HEK293 (cell line): Measurements from ENCODE around the gene KCTD18.

Experiments
- CTCF ChIA-PET: fragments of 350-600 bp; formaldehyde crosslinking; extraction: SDS; loops from one replicate; lab custom pipeline; 2021; ENCODE audit warnings: antibody characterized with exemption; lab: Yijun Ruan, JAX
- POLR2A ChIA-PET: fragments of 300-600 bp; formaldehyde crosslinking; extraction: SDS; loops from one replicate; lab custom pipeline; 2020; ENCODE audit warnings: antibody characterized with exemption, inconsistent platforms; lab: Yijun Ruan, JAX
- H3K27ac ChIP-seq: fragments of 200-500 bp; sonication (Bioruptor generic); 2 replicates; pipeline ENCODE4 v1.5.1; 2014; ENCODE audit warnings: low read depth, low read length, control low read depth, inconsistent platforms; ENCODE audit errors: extremely low read depth
- H3K36me3 ChIP-seq, 2 experiments: fragments of 200-500 bp in 1 of 2; sonication (Bioruptor generic) in 1 of 2; 1 replicate in 1 of 2; 2 replicates in 1 of 2; pipeline ENCODE4 v1.5.1; 2014 to 2017; ENCODE audit warnings: inconsistent platforms in 2 of 2, low read length in 2 of 2; ENCODE audit not compliant: control insufficient read depth in 2 of 2, insufficient read depth in 1 of 2
- H3K4me1 ChIP-seq: fragments of 200-500 bp; sonication (Bioruptor generic); 2 replicates; pipeline ENCODE4 v1.5.1; 2014; ENCODE audit warnings: mild to moderate bottlenecking, low read length, inconsistent platforms; ENCODE audit not compliant: control insufficient read depth, insufficient read depth
- H3K4me3 ChIP-seq: 2 replicates; pipeline ENCODE4 v1.5.1; 2011; ENCODE audit warnings: low read depth, mild to moderate bottlenecking, control low read depth, low read length, moderate library complexity
- H3K9me3 ChIP-seq: fragments of 200-500 bp; sonication (Bioruptor generic); 2 replicates; pipeline ENCODE4 v1.5.1; 2014; ENCODE audit warnings: low read depth, low read length, inconsistent platforms; ENCODE audit not compliant: control insufficient read depth, insufficient read depth
- GLIS1 ChIP-seq: fragments of 450-650 bp; formaldehyde crosslinking; IDR thresholded peaks from 2 replicates; pipeline ENCODE4 v1.5.1; 2016; ENCODE audit warnings: missing biosample characterization, missing genetic modification characterization
- YY1 ChIP-seq: fragments of 450-650 bp; formaldehyde crosslinking; IDR thresholded peaks from 2 replicates; pipeline ENCODE4 v1.5.1; 2018; ENCODE audit warnings: missing biosample characterization, missing genetic modification characterization
- ZBTB17 ChIP-seq: fragments of 450-650 bp; formaldehyde crosslinking; IDR thresholded peaks from 2 replicates; pipeline ENCODE4 v1.5.1; 2016; ENCODE audit warnings: missing biosample characterization, missing genetic modification characterization
- ZBTB21 ChIP-seq: fragments of 450-650 bp; formaldehyde crosslinking; IDR thresholded peaks from 2 replicates; pipeline ENCODE4 v1.5.1; 2017; ENCODE audit warnings: missing biosample characterization, missing genetic modification characterization
- ZBTB48 ChIP-seq: fragments of 450-650 bp; formaldehyde crosslinking; IDR thresholded peaks from 2 replicates; pipeline ENCODE4 v1.5.1; 2016; ENCODE audit warnings: missing biosample characterization, missing genetic modification characterization
- ZEB2 ChIP-seq: fragments of 450-650 bp; formaldehyde crosslinking; IDR thresholded peaks from 2 replicates; pipeline ENCODE4 v1.5.1; 2016; ENCODE audit warnings: missing biosample characterization, missing genetic modification characterization
- ZNF112 ChIP-seq: fragments of 450-650 bp; formaldehyde crosslinking; IDR thresholded peaks from 2 replicates; pipeline ENCODE4 v1.5.0; 2017; ENCODE audit warnings: missing biosample characterization, missing genetic modification characterization
- ZNF140 ChIP-seq: fragments of 450-650 bp; formaldehyde crosslinking; IDR thresholded peaks from 2 replicates; pipeline ENCODE4 v1.5.1; 2016; ENCODE audit warnings: missing biosample characterization, missing genetic modification characterization
- ZNF16 ChIP-seq: fragments of 450-650 bp; formaldehyde crosslinking; IDR thresholded peaks from 2 replicates; pipeline ENCODE4 v1.5.1; 2016; ENCODE audit warnings: low read depth, missing biosample characterization, missing genetic modification characterization
- ZNF211 ChIP-seq: fragments of 450-650 bp; formaldehyde crosslinking; IDR thresholded peaks from 2 replicates; pipeline ENCODE4 v1.5.1; 2016; ENCODE audit warnings: low read depth, missing biosample characterization, missing genetic modification characterization
- ZNF214 ChIP-seq: fragments of 450-650 bp; formaldehyde crosslinking; IDR thresholded peaks from 2 replicates; pipeline ENCODE4 v1.5.1; 2017; ENCODE audit warnings: missing biosample characterization, mild to moderate bottlenecking, missing genetic modification characterization, borderline replicate concordance
- ZNF221 ChIP-seq: fragments of 450-650 bp; formaldehyde crosslinking; IDR thresholded peaks from 2 replicates; pipeline ENCODE4 v1.5.1; 2017; ENCODE audit warnings: missing biosample characterization, missing genetic modification characterization, borderline replicate concordance
- ZNF501 ChIP-seq: fragments of 450-650 bp; formaldehyde crosslinking; IDR thresholded peaks from 2 replicates; pipeline ENCODE4 v1.5.1; 2016; ENCODE audit warnings: missing biosample characterization, missing genetic modification characterization
- ZNF664 ChIP-seq: fragments of 450-650 bp; formaldehyde crosslinking; IDR thresholded peaks from 2 replicates; pipeline ENCODE4 v1.5.1; 2016; ENCODE audit warnings: missing biosample characterization, missing genetic modification characterization
- TF ChIP-seq, protein P1 (sequence below): fragments of 450-650 bp; formaldehyde crosslinking; IDR thresholded peaks from 2 replicates; pipeline ENCODE4 v1.5.1; 2016; ENCODE audit warnings: missing biosample characterization, missing genetic modification characterization
- TF ChIP-seq, protein P2 (sequence below): fragments of 450-650 bp; formaldehyde crosslinking; IDR thresholded peaks from 2 replicates; pipeline ENCODE4 v1.5.1; 2016; ENCODE audit warnings: missing biosample characterization, missing genetic modification characterization
- TF ChIP-seq, protein P3 (sequence below): fragments of 450-650 bp; formaldehyde crosslinking; IDR thresholded peaks from 2 replicates; pipeline ENCODE4 v1.5.1; 2016; ENCODE audit warnings: missing biosample characterization, missing genetic modification characterization, borderline replicate concordance
- TF ChIP-seq, protein P4 (sequence below): sonication (generic); formaldehyde crosslinking; IDR thresholded peaks from 2 replicates; pipeline ENCODE4 v1.8.1; 2022; ENCODE audit warnings: mild to moderate bottlenecking, moderate library complexity, missing genetic modification reagents

KCTD18 gene

DNA sequence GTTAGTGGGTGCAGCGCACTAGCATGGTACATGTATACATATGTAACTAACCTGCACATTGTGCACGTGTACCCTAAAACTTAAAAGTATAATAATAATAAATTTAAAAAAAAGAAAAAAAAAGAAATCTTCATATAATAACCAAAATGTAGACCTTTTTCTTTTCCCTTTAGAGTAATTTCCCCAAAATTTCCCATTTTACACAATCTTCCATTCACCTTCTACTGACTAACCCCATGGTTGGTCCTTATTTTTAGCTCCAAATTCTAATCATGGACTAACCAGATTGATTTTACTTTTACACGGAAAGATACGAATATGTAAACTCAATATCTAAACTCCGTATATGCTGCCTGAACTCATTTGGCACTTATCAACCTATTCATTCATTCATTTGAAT is 7.7 kb downstream of the KCTD18 start (continued):
- TF ChIP-seq ZBTB21 (tag by site-specific recombination): no peak
- TF ChIP-seq, protein P1, sequence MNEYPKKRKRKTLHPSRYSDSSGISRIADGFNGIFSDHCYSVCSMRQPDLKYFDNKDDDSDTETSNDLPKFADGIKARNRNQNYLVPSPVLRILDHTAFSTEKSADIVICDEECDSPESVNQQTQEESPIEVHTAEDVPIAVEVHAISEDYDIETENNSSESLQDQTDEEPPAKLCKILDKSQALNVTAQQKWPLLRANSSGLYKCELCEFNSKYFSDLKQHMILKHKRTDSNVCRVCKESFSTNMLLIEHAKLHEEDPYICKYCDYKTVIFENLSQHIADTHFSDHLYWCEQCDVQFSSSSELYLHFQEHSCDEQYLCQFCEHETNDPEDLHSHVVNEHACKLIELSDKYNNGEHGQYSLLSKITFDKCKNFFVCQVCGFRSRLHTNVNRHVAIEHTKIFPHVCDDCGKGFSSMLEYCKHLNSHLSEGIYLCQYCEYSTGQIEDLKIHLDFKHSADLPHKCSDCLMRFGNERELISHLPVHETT (tag by site-specific recombination): no peak

DNA sequence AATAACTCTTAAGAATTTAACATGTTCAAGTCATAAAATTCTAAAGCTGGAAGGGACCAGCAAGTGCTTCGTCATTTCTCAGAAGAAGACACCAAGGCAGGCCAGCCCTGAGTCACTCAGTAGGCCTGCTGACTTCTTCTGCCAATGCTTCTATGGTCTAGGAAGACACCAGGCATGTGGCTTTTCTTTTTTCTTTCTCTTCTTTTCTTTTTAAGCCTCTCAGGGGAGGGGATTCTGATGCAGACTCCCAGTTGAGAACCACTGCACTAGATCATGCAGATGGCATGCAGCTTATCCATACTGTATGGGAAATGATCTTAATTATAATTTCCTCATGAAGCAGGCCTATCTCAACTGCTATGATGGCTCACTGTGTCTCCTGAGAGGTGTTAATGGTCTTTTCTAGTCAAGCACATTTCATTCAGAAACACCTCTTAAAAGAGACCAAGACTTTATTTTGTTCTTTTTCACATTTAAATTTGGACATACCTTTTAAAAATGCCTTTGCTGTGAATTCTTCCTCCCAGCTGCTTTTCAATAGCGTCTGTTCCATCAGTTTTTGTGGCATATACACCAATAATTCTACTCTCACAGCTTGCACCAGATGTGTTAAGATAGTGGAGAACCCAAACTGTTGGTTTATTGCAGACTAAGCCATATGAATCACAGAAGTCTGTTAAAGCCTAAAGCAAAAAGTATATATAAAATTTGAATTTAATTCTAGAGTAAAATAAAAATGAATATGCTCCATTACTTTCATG is 11.3 kb downstream of the KCTD18 start:
- H3K9me3 ChIP-seq: no peaks in the 10 kb centered on the region
- TF ChIP-seq, protein P2, sequence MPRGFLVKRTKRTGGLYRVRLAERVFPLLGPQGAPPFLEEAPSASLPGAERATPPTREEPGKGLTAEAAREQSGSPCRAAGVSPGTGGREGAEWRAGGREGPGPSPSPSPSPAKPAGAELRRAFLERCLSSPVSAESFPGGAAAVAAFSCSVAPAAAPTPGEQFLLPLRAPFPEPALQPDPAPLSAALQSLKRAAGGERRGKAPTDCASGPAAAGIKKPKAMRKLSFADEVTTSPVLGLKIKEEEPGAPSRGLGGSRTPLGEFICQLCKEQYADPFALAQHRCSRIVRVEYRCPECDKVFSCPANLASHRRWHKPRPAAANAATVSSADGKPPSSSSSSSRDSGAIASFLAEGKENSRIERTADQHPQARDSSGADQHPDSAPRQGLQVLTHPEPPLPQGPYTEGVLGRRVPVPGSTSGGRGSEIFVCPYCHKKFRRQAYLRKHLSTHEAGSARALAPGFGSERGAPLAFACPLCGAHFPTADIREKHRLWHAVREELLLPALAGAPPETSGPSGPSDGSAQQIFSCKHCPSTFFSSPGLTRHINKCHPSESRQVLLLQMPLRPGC (tag by site-specific recombination): no peak
- TF ChIP-seq YY1 (tag by site-specific recombination) (no peak), ZBTB21 (tag by site-specific recombination) (no peak), ZNF501 (tag by site-specific recombination) (no peak), ZNF112 (tag by site-specific recombination) (no peak), ZNF214 (tag by site-specific recombination) (no peak), ZNF221 (tag by site-specific recombination) (no peak), ZBTB48 (no peak), ZNF140 (no peak), ZNF16 (tag by site-specific recombination) (no peak), ZEB2 (tag by site-specific recombination) (no peak), ZNF211 (tag by site-specific recombination) (no peak), GLIS1 (tag by site-specific recombination) (no peak), ZNF664 (no peak), ZBTB17 (tag by site-specific recombination) (no peak)
- TF ChIP-seq, protein P3, sequence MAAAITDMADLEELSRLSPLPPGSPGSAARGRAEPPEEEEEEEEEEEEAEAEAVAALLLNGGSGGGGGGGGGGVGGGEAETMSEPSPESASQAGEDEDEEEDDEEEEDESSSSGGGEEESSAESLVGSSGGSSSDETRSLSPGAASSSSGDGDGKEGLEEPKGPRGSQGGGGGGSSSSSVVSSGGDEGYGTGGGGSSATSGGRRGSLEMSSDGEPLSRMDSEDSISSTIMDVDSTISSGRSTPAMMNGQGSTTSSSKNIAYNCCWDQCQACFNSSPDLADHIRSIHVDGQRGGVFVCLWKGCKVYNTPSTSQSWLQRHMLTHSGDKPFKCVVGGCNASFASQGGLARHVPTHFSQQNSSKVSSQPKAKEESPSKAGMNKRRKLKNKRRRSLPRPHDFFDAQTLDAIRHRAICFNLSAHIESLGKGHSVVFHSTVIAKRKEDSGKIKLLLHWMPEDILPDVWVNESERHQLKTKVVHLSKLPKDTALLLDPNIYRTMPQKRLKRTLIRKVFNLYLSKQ (tag by site-specific recombination): no peak
- TF ChIP-seq, protein P4, sequence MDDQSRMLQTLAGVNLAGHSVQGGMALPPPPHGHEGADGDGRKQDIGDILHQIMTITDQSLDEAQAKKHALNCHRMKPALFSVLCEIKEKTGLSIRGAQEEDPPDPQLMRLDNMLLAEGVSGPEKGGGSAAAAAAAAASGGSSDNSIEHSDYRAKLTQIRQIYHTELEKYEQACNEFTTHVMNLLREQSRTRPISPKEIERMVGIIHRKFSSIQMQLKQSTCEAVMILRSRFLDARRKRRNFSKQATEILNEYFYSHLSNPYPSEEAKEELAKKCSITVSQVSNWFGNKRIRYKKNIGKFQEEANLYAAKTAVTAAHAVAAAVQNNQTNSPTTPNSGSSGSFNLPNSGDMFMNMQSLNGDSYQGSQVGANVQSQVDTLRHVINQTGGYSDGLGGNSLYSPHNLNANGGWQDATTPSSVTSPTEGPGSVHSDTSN (CRISPR knock-in tag): no peak
- TF ChIP-seq, all 188 proteins: peak for 0
- Histone ChIP-seq H3K27ac (no peak overlapping the region), H3K4me3 (no peak overlapping the region), H3K36me3 (peaks cover 23 to 48% of the 10 kb centered on the region in 2 experiments), H3K4me1 (no peaks in the 10 kb centered on the region)
- POLR2A ChIA-PET: interaction anchor here (1.2 kb wide), 1 partner anchor 12 kb away, joined by 3 read pairs; no protein-coding TSS in a partner anchor
- CTCF ChIA-PET: interaction anchor here (1.2 to 3.2 kb wide), 3 partner anchors 12 to 518 kb away, joined by 3 to 21 read pairs (median 3); no protein-coding TSS in a partner anchor
